Large intestine (tissue), 3 donors: Measurements from ENCODE around the gene LIPC. TPM values are rescaled to one million over a fixed set of nuclear protein-coding genes. Genes with fewer than 3 reads are reported as not detected.

Source experiments
- DNase-seq, 2 donors: peaks; one replicate each; pipeline versions ENCODE4 v3.0.0 to v3.0.0-alpha.2; 2013
- H3K27ac ChIP-seq: one replicate; pipeline ENCODE4 v1.5.1; 2013; ENCODE audit warnings: low read length
- H3K27me3 ChIP-seq: 2 replicates; pipeline ENCODE4 v1.6.1; 2013; ENCODE audit warnings: low read length; ENCODE audit not compliant: control insufficient read depth, insufficient read depth
- H3K36me3 ChIP-seq: 2 replicates; pipeline ENCODE4 v1.6.1; 2013; ENCODE audit warnings: low read length; ENCODE audit not compliant: control insufficient read depth, insufficient read depth
- H3K4me1 ChIP-seq: one replicate; pipeline ENCODE4 v1.6.1; 2013; ENCODE audit warnings: low read length; ENCODE audit not compliant: control insufficient read depth, insufficient read depth
- H3K4me3 ChIP-seq: one replicate; pipeline ENCODE4 v1.5.1; 2013; ENCODE audit warnings: low read length
- H3K9me3 ChIP-seq: one replicate; pipeline ENCODE4 v1.6.1; 2013; ENCODE audit warnings: mild to moderate bottlenecking, low read depth, low read length, moderate library complexity; ENCODE audit not compliant: control insufficient read depth
- WGBS: methylation state at CpG from one replicate; pipeline ENCODE4 v1.1.5; 2013; ENCODE audit warnings: low lambda C conversion rate; ENCODE audit not compliant: insufficient coverage; 5-methylcytosine and 5-hydroxymethylcytosine counted together
- polyA plus RNA-seq: library from polyadenylated mRNA; unstranded; fragments of 120-200 nt; gene quantifications from one replicate; pipeline ENCODE4 v1.2.1, GENCODE V29; 2013

LIPC gene
- polyA plus RNA-seq, 1 donor: 0.25 TPM

GRCh38 chr15:58392141-58392540, 39.6 kb upstream of the LIPC start:
- Histone ChIP-seq H3K27ac (peak overlapping the region; percentile 59), H3K9me3 (no peaks in the 10 kb centered on the region), H3K36me3 (no peaks in the 10 kb centered on the region), H3K4me1 (peaks cover 20% of the 10 kb centered on the region), H3K27me3 (no peaks in the 10 kb centered on the region), H3K4me3 (no peak overlapping the region)
- no CpG with 5 or more reads among the region's 3 CpGs for WGBS
- DNase-seq: no peak

- peak overlapping the region; percentile 59 for H3K27ac ChIP-seq
- peak; percentile 26 to 60 for DNase-seq
Measured at GRCh38 chr15:58392611-58393161, 39.1 kb upstream of the LIPC start.

GRCh38 chr15:58393241-58393662, 38.5 kb upstream of the LIPC start:
- Histone ChIP-seq H3K9me3 (no peaks in the 10 kb centered on the region), H3K36me3 (no peaks in the 10 kb centered on the region), H3K4me3 (no peak overlapping the region), H3K4me1 (peaks cover 20% of the 10 kb centered on the region), H3K27me3 (no peaks in the 10 kb centered on the region), H3K27ac (peak overlapping the region; percentile 59)
- no CpG with 5 or more reads among the region's 5 CpGs for WGBS
- DNase-seq: peak; percentile 43 to 69

More at GRCh38 chr15:58392611-58393161, 39.1 kb upstream of the LIPC start:
- peaks cover 20% of the 10 kb centered on the region for H3K4me1 ChIP-seq
- no peak overlapping the region for H3K4me3 ChIP-seq
- no peaks in the 10 kb centered on the region for H3K36me3 ChIP-seq
- no CpG with 5 or more reads among the region's 5 CpGs for WGBS
- H3K9me3 ChIP-seq: no peaks in the 10 kb centered on the region
- H3K27me3 ChIP-seq: no peaks in the 10 kb centered on the region

- H3K9me3 ChIP-seq: no peaks in the 10 kb centered on the region
- H3K36me3 ChIP-seq: no peaks in the 10 kb centered on the region
- WGBS: no CpG with 5 or more reads among the region's 3 CpGs
- peaks cover 20% of the 10 kb centered on the region for H3K4me1 ChIP-seq
- H3K27ac ChIP-seq: no peak overlapping the region
- H3K27me3 ChIP-seq: no peaks in the 10 kb centered on the region
- DNase-seq: no peak
- no peak overlapping the region for H3K4me3 ChIP-seq
Measured at GRCh38 chr15:58396181-58396580, 35.6 kb upstream of the LIPC start.

- Histone ChIP-seq H3K36me3 (no peaks in the 10 kb centered on the region), H3K4me1 (peaks cover 12% of the 10 kb centered on the region), H3K4me3 (no peak overlapping the region), H3K9me3 (no peaks in the 10 kb centered on the region), H3K27ac (no peak overlapping the region), H3K27me3 (no peaks in the 10 kb centered on the region)
- no peak for DNase-seq
- WGBS: no CpG with 5 or more reads among the region's 1 CpG
Measured at GRCh38 chr15:58398071-58398470, 33.7 kb upstream of the LIPC start.

GRCh38 chr15:58398643-58399042, 33.1 kb upstream of the LIPC start:
- no CpG with 5 or more reads among the region's 6 CpGs for WGBS

GRCh38 chr15:58399739-58400138, 32.1 kb upstream of the LIPC start:
- WGBS: no CpG with 5 or more reads among the region's 4 CpGs
- Histone ChIP-seq H3K27me3 (no peaks in the 10 kb centered on the region), H3K27ac (no peak overlapping the region), H3K9me3 (no peaks in the 10 kb centered on the region), H3K4me3 (no peak overlapping the region), H3K4me1 (peaks cover 3% of the 10 kb centered on the region), H3K36me3 (no peaks in the 10 kb centered on the region)
- no peak for DNase-seq

More at GRCh38 chr15:58398643-58399042, 33.1 kb upstream of the LIPC start:
- no peak for DNase-seq
- Histone ChIP-seq H3K4me3 (no peak overlapping the region), H3K36me3 (no peaks in the 10 kb centered on the region), H3K27ac (no peak overlapping the region), H3K9me3 (no peaks in the 10 kb centered on the region), H3K4me1 (peaks cover 6% of the 10 kb centered on the region), H3K27me3 (no peaks in the 10 kb centered on the region)

GRCh38 chr15:58401276-58401675, 30.5 kb upstream of the LIPC start:
- Histone ChIP-seq H3K27ac (no peak overlapping the region), H3K4me3 (no peak overlapping the region), H3K36me3 (no peaks in the 10 kb centered on the region), H3K9me3 (no peaks in the 10 kb centered on the region), H3K27me3 (no peaks in the 10 kb centered on the region), H3K4me1 (peaks cover 3% of the 10 kb centered on the region)
- WGBS: no CpG with 5 or more reads among the region's 6 CpGs
- DNase-seq: no peak

GRCh38 chr15:58401991-58402649, 29.7 kb upstream of the LIPC start:
- no CpG with 5 or more reads among the region's 8 CpGs for WGBS
- DNase-seq: peak; percentile 35 to 63
- no peaks in the 10 kb centered on the region for H3K36me3 ChIP-seq

GRCh38 chr15:58403581-58403980, 28.2 kb upstream of the LIPC start:
- Histone ChIP-seq H3K4me3 (no peak overlapping the region), H3K27me3 (no peaks in the 10 kb centered on the region), H3K36me3 (no peaks in the 10 kb centered on the region), H3K4me1 (peaks cover 3% of the 10 kb centered on the region), H3K27ac (no peak overlapping the region), H3K9me3 (no peaks in the 10 kb centered on the region)
- WGBS: no CpG with 5 or more reads among the region's 4 CpGs
- DNase-seq: no peak

More at GRCh38 chr15:58401991-58402649, 29.7 kb upstream of the LIPC start:
- Histone ChIP-seq H3K4me1 (peaks cover 3% of the 10 kb centered on the region), H3K27me3 (no peaks in the 10 kb centered on the region), H3K9me3 (no peaks in the 10 kb centered on the region), H3K27ac (no peak overlapping the region), H3K4me3 (no peak overlapping the region)

- H3K36me3 ChIP-seq: no peaks in the 10 kb centered on the region
- no peak for DNase-seq
- no CpG with 5 or more reads among the region's 5 CpGs for WGBS
- H3K9me3 ChIP-seq: no peaks in the 10 kb centered on the region
- H3K27ac ChIP-seq: no peak overlapping the region
- H3K4me1 ChIP-seq: peaks cover 3% of the 10 kb centered on the region
- no peaks in the 10 kb centered on the region for H3K27me3 ChIP-seq
- H3K4me3 ChIP-seq: no peak overlapping the region
Measured at GRCh38 chr15:58404020-58404419, 27.8 kb upstream of the LIPC start.
